HG02938 (cell line): ENCODE measurements around the gene TSPAN15.

Source experiments
- ATAC-seq: cut with Tn5 transposase; IDR thresholded peaks from one replicate; pipeline ENCODE4 v1.9.1; 2021; ENCODE audit warnings: mild to moderate bottlenecking, moderate library complexity; ENCODE audit not compliant: unreplicated experiment

TSPAN15 gene

GRCh38 chr10:69451209-69451783 lies at the start of gene TSPAN15:
Gene TSPAN15 (plus strand): TSS chr10:69451465. CDS start chr10:69451595, 130 bp downstream.
- ATAC-seq, result peak; percentile 77

DNA sequence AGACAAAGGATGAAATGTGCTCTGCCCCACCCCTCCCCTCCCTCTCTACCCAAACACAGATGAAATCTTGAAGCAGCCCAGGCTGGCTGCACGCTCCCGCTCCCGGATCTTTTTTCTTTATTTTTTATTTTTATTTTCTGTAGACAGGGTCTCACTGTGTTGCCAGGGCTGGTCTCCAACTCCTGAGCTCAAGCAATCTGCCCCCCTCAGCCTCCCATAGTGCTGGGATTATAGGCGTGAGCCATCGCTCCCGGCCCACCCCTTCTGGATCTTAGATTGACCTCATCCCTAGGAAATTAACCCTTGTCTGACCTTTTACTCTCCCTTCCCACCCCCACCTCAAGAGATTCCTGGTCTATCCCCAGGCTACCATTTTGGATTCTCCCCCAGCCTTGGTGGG lies 48.9 kb upstream of the TSPAN15 start:
- no peak for ATAC-seq

DNA sequence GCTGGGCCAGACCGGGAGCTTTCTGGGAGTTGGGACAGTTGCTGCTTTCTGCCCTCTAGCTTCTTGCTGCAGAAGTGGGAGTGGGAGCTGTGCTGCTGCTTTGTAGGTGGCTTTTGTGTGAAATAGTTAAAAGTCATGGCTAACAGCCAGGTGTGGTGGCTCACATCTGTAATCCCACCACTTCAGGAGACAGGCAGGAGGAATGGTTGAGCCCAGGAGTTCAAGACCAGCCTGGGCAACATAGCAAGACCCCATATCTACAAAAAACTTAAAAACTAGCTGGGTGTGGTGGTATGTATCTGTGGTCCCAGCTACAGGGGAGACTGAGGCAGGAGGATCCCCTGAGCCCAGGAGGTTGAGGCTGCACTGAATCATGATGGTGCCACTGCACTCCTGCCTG lies 48.2 kb upstream of the TSPAN15 start:
- no peak for ATAC-seq

GRCh38 chr10:69403519-69403918 lies 47.7 kb upstream of the TSPAN15 start:
- no peak for ATAC-seq

DNA sequence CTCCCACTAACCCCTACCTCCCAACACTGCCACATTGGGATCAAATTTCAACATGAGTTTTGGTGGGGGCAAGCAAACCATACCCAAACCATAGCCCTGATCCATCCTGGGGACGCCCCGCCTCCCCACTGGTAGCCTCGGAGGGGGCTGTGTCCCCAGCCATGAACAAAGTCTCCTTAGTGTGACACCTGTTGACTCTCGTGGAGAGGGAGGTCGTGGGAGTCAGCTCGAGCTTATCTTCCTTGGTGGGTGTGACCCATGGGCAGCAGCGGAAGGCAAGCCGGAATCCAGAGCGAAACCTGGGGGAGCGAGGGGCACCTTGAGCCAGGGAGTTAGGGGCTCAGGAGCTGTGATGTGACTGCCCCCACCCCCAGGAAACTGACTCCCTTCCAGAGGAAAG lies 46.5 kb upstream of the TSPAN15 start:
- no peak for ATAC-seq

DNA sequence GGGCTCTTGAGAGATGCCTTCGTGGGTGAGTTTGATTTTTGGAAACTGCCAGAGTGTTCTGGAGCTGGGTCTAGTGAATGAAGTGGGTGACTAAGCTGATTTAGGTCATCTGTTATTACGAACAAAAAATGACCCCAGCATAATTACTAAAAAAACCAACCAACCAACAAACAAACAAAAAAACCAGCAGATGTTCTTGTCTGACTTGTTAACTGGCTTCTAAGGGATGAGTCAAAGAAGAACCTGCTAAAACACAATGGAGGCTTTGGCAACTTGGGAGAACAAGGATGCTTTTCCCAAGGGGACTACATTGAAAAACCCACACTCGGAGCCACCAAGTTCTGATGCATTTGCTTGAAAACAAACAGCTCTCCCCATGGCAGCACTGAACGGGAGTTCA lies 46.0 kb upstream of the TSPAN15 start:
- no peak for ATAC-seq

GRCh38 chr10:69406302-69406811 lies 44.9 kb upstream of the TSPAN15 start:
- no peak for ATAC-seq

DNA sequence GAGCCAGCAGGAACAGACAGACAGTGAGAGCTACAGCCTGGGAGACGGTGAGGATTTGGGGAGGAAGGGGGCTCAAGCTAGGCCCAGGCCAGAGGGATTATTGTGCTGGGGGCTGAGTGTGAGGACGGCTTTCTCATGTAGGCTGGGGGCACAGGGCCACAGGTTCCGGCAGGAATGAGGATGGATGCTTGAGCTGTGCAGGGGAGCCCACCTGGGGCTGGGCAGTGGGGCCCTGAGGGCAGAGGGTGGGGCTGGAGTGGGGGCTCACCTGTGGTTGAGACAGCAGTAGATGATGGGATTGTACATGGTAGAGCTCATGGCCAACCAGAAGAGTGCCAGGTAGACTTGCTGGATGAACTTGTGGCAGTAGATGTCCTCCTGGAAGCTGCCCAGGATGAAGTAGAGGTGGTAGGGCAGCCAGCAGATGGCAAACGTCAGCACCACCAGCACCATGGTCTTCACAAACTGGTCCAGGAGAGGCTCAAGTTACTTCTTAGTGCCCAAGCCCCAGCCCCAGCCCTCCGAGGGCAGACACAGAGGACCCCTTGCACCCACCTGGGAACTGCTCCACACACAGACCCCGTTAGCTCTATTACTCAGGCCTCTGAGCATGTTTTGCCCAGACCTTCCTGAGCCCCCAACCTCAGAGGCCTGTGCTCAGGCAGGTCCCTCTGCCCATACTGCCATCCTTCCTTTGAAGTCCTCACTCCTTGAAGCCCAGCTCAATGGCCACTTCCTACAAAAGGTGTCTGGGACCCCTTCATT lies 44.3 kb upstream of the TSPAN15 start:
- no peak for ATAC-seq

GRCh38 chr10:69407621-69408301 lies 43.5 kb upstream of the TSPAN15 start:
- ATAC-seq, result no peak

DNA sequence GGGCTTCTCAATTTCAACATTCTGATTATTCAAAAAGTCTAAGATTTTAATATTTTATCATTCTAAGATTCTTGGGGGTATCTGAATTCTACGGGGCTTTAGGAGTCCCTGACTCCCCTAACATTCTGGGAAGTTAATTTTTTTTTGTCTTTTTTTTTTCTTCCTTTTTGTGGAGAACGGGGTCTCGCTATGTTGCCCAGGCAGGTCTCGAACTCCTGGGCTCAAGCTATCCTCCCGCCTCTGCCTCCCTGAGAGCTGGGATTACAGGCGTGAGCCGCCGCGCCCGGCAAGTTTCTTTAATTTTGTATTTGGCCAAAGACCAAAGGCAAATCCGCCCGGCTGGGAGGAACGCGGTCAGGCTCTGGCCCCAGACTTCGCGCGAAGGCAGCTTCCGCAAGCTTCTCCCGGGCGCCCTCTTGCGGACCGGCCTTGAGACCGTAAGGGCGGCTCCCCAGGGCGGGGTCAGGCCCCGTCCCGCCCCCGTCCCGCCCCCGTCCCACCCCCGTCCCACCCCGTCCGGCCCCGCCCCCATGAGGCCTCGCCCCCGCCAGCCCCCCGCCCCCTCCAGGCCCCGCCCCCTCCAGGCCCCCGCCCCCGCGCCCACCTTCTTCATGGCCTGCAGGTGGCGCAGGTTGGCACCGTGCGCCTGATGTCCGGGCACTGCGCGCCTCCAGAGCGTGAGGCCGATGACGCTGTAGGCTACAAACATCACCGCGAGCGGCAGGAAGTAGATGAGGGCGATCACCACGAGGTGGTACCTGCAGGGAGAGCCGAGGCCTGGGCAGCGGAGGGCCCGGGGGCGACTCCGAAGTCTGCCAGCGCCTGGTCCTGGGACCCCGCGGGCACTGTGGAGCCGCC lies 42.7 kb upstream of the TSPAN15 start:
- peak; percentile 72 for ATAC-seq

GRCh38 chr10:69409176-69409495 lies 42.1 kb upstream of the TSPAN15 start:
- no peak for ATAC-seq

- no peak for ATAC-seq
These were observed 41.3 kb upstream of the TSPAN15 start for GRCh38 chr10:69409968-69410367.

GRCh38 chr10:69410487-69410886 lies 40.8 kb upstream of the TSPAN15 start:
- no peak for ATAC-seq

DNA sequence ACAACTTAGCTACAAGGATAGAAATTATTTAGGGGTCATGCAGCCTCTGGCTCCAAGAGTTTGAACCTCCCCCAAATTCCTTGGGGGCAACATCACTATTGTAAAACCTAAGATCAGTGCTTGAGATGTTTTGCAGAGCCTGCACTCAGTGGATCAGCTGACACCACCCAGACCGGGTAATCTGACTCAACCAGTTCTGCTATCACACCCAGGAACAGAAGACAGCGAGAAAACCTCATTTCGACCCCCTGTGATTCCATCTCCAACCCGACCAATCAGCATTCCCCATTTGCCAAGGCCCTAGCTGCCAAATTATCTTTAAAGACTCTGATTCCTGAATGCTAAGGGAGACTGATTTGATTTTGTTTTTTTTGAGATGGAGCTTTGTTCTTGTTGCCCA lies 39.8 kb upstream of the TSPAN15 start:
- ATAC-seq, result no peak

- ATAC-seq, result no peak
These were observed 39.0 kb upstream of the TSPAN15 start for GRCh38 chr10:69412232-69412790.

DNA sequence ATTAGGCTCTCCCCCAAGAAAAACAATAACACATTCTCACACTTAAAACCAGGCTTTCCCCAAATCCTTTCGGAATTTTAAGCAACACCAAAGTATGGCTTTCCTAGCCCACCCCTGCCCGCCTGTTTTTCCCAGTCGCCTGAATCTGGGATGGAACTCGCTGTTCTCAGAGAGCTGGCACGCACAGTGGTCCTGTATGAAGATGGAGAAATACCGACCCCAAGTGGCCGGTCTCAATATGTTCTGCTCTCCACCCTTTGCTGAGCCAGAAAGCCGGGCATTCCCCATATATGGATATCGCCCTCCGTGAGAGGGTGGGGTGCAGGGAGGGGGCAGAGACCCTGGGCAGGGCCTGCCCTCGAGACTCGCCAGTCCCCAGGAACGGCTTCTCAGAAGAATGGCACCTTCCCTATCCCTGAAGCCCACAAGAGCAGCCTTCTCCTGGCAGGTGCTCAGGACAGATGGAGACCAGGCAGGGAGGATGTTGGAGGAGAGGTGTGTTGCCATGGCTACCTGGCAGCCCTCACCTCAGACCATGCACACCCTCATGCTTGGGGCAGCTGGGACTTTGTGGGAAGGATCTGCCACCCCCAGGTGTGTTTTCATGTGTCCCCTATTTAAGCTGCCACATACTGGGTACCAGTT lies 37.9 kb upstream of the TSPAN15 start:
- ATAC-seq, result no peak

DNA sequence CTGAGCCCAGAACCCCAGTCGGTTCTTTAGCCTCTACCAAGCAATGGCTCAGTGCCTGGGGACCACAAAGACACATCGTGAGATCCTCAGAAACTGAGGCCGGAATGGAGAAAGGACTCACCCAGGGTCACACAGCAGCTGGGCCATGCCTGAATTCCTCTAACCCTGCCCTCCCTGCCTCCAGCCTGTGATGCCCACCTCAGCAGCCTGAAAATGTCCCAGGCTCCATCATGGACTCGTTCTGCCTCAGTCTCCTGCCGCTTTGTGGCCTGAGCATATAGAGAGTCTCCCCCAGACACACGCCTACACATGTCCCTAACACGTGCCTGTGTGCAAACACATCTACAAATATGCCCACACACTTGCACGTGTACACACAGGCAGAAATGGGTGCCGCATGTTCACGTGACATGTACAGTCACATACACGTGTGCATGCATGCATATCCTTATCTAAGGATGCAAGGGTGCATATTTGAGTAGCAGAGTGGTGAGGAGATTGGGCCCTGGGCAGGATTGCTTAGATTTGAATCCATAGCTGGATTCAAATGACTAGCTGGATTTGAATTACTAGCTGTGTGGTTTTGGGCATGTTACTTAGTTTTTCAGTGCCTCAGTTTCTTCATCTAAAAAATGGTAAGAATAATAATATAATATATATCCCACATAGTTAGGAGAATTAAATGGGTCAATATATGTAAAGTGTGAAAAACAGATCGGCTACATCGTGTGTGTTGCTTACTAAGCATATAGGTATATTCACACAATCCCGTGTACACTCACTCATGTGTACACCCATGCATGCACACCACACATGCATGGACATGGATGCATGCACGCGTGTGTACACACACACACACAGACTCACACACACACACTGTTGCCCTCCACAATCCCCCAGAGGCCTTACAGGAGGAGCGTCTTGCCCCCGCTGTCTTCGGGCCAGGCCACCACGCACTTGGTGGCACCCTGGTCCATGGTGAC lies 36.9 kb upstream of the TSPAN15 start:
- ATAC-seq, result no peak

DNA sequence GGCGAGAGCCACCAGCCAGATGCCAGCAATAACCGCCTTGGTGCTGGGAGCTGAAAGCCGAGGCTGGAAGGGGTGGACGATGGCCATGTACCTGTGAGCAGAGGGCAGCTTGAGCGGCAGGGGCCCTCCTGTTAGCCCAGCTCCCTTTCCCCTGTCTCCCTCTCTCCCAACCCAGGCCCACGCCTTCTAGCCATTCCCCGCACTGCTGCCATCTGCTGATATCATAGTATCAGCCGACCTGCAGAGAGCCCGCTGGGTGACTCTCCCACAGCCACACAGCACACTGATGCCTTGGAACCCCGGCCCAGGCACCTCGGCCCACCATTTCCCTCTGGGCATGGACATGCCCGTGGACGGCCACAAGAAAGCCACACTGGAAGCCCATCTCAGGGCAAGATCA lies 36.2 kb upstream of the TSPAN15 start:
- no peak for ATAC-seq

- ATAC-seq, result no peak
These were observed 35.3 kb upstream of the TSPAN15 start for GRCh38 chr10:69415951-69416350.
